ENCODE results near the gene MVK.

DNA sequence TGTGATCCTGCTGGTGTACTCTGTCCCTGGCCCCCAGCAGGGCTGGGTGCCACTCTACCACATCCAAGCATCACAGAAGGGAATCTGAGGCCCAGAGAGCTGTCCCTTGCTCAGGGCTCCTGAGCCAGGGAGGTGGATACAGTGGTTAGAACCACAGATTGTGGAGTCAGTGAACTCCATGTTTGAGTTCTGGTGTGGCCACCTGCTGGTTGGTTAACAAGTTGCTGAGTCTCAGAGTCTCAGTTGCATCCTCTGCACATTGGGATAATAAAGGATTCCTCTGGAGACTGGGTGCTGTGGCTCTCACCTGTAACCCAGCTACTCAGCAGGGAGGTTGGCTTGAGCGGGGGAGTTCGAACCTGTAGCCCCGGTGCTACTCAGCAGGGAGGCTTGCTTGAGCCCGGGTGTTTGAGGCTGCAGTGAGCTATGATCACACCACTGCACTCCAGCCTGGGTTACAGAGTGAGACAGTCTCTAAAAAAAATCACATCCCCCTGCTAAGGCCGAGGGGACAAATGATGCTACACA, 39.4 kb downstream of the MVK start:
- no peak for TF ChIP-seq NRF1 (IDR thresholded peaks at IDR 0.05; ENCODE audit: low read depth, low read length)
- no peak for TF ChIP-seq RXRA (IDR thresholded peaks at IDR 0.05; ENCODE audit: borderline replicate concordance, low read depth)
- TF ChIP-seq SIN3A (IDR thresholded peaks at IDR 0.05; ENCODE audit: borderline replicate concordance, low read depth, low read length) = no peak
- peak; percentile 35; the same call in 1 of the 2 replicates for TF ChIP-seq RAD21 (IDR thresholded peaks at IDR 0.05; ENCODE audit: low read length)
- TF ChIP-seq, protein P1, sequence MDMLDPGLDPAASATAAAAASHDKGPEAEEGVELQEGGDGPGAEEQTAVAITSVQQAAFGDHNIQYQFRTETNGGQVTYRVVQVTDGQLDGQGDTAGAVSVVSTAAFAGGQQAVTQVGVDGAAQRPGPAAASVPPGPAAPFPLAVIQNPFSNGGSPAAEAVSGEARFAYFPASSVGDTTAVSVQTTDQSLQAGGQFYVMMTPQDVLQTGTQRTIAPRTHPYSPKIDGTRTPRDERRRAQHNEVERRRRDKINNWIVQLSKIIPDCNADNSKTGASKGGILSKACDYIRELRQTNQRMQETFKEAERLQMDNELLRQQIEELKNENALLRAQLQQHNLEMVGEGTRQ (IDR thresholded peaks at IDR 0.05; ENCODE audit: borderline replicate concordance, low read depth, low read length) = no peak
- TF ChIP-seq, protein P2, sequence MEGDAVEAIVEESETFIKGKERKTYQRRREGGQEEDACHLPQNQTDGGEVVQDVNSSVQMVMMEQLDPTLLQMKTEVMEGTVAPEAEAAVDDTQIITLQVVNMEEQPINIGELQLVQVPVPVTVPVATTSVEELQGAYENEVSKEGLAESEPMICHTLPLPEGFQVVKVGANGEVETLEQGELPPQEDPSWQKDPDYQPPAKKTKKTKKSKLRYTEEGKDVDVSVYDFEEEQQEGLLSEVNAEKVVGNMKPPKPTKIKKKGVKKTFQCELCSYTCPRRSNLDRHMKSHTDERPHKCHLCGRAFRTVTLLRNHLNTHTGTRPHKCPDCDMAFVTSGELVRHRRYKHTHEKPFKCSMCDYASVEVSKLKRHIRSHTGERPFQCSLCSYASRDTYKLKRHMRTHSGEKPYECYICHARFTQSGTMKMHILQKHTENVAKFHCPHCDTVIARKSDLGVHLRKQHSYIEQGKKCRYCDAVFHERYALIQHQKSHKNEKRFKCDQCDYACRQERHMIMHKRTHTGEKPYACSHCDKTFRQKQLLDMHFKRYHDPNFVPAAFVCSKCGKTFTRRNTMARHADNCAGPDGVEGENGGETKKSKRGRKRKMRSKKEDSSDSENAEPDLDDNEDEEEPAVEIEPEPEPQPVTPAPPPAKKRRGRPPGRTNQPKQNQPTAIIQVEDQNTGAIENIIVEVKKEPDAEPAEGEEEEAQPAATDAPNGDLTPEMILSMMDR (IDR thresholded peaks at IDR 0.05) = peak; percentile 41
- no peak for TF ChIP-seq RCOR1 (IDR thresholded peaks at IDR 0.05; ENCODE audit: low read length)
- no peak for TF ChIP-seq TCF12 (IDR thresholded peaks at IDR 0.05)
